PC-9 (cell line): Measurements from ENCODE around the gene IFNAR1. TPM values are rescaled to one million over a fixed set of nuclear protein-coding genes. Genes with fewer than 3 reads are reported as not detected.

Source experiments
- BruUV-seq: library from RNA; stranded (reverse); fragments of 400-500 nt; replicated peaks from 2 replicates; lab custom pipeline; 2021; lab: Mats Ljungman, UMichigan
- CTCF ChIA-PET: fragments of 300-600 bp; sonication (Branson Sonifier 250); formaldehyde crosslinking; loops from one replicate; lab custom pipeline; 2022; ENCODE audit warnings: antibody characterized with exemption; lab: Charles Lee
- POLR2A ChIA-PET: fragments of 300-600 bp; sonication (Branson Sonifier 250); formaldehyde crosslinking; loops from one replicate; lab custom pipeline; 2022; ENCODE audit warnings: antibody characterized with exemption; ENCODE audit not compliant: unreplicated experiment; lab: Charles Lee
- DNase-seq, 2 experiments: peaks; one replicate each; pipeline versions ENCODE4 v3.0.0 to v3.0.0-alpha.2; 2015 to 2022; ENCODE audit warnings: mixed read lengths in 1 of 2
- H2AFZ ChIP-seq: fragments of 200-600 bp; sonication (generic); 2 replicates; pipeline ENCODE4 v1.8.1; 2017; ENCODE audit warnings: antibody characterized with exemption
- H3F3A ChIP-seq: fragments of 200-600 bp; sonication (generic); 2 replicates; pipeline ENCODE4 v1.8.1; 2017; ENCODE audit warnings: antibody characterized with exemption, mild to moderate bottlenecking, low read depth; ENCODE audit not compliant: insufficient read depth
- H3K27ac ChIP-seq: fragments of 200-600 bp; sonication (generic); 2 replicates; pipeline ENCODE4 v1.6.1; 2016; ENCODE audit warnings: mixed run types
- H3K27me3 ChIP-seq: fragments of 200-600 bp; sonication (generic); 2 replicates; pipeline ENCODE4 v1.6.1; 2016; ENCODE audit warnings: low read depth, mixed run types; ENCODE audit not compliant: insufficient read depth
- H3K36me3 ChIP-seq: fragments of 200-600 bp; sonication (generic); 2 replicates; pipeline ENCODE4 v1.6.1; 2016; ENCODE audit warnings: low read depth, mixed run types
- H3K4me1 ChIP-seq: fragments of 200-600 bp; sonication (generic); replicated peaks from 2 replicates; pipeline ENCODE4 v1.6.1; 2016; ENCODE audit warnings: mixed run types; ENCODE audit not compliant: insufficient read depth
- H3K4me2 ChIP-seq: fragments of 200-600 bp; sonication (generic); 2 replicates; pipeline ENCODE4 v1.6.1; 2017; ENCODE audit warnings: mixed run types
- H3K4me3 ChIP-seq: fragments of 200-600 bp; sonication (generic); 2 replicates; pipeline ENCODE4 v1.6.1; 2016; ENCODE audit warnings: mixed run types
- H3K79me2 ChIP-seq: fragments of 200-600 bp; sonication (generic); 2 replicates; pipeline ENCODE4 v1.6.1; 2017; ENCODE audit warnings: low read depth, mixed run types
- H3K9me2 ChIP-seq: fragments of 200-600 bp; sonication (generic); 2 replicates; pipeline ENCODE4 v1.8.1; 2017; ENCODE audit warnings: mild to moderate bottlenecking; ENCODE audit not compliant: insufficient read depth
- H3K9me3 ChIP-seq: fragments of 200-600 bp; sonication (generic); 2 replicates; pipeline ENCODE4 v1.8.1; 2016; ENCODE audit warnings: low read depth; ENCODE audit not compliant: insufficient read depth
- H4K20me1 ChIP-seq: fragments of 200-600 bp; sonication (generic); 2 replicates; pipeline ENCODE4 v1.8.1; 2017; ENCODE audit not compliant: insufficient read depth
- CTCF ChIP-seq: fragments of 200-600 bp; sonication (generic); conservative IDR thresholded peaks from 2 replicates; pipeline ENCODE4 v1.6.1; 2017; ENCODE audit warnings: mixed run types, antibody characterized with exemption, mild to moderate bottlenecking, moderate library complexity
- EZH2 ChIP-seq: fragments of 200-600 bp; sonication (generic); IDR thresholded peaks from 2 replicates; pipeline ENCODE4 v1.8.0; 2017; ENCODE audit warnings: antibody characterized with exemption, low read depth
- intact Hi-C: fragments of 100-400 bp; cut with micrococcal nuclease; formaldehyde crosslinking; loops from one replicate; pipeline ENCODE4 v1.10.0; 2022; ENCODE audit not compliant: unreplicated experiment
- total RNA-seq: library from RNA; stranded (reverse); gene quantifications from 2 replicates; pipeline ENCODE4 v1.2.3, GENCODE V29; 2021

The IFNAR1 gene
- total RNA-seq, 1 experiment from 2014 or later = 25.5 TPM

GRCh38 chr21:33327326-33327725 is 2.6 kb downstream of the IFNAR1 start:
- BruUV-seq = no TSS peak
- H3K27ac ChIP-seq = no peak overlapping the region
- no peaks in the 10 kb centered on the region for H3F3A ChIP-seq
- DNase-seq = no peak
- no peaks in the 10 kb centered on the region for H4K20me1 ChIP-seq
- TF ChIP-seq CTCF (no peak), EZH2 (no peak)
- H3K27me3 ChIP-seq = no peaks in the 10 kb centered on the region
- H3K4me2 ChIP-seq = no peak overlapping the region
- CTCF ChIA-PET = no interaction called here
- H3K4me1 ChIP-seq = peaks cover 10% of the 10 kb centered on the region; the same call in 1 of the 2 replicates
- intact Hi-C loops = loop anchor here (5.0 kb wide), 1 partner anchor 60 kb away; the partner anchor contains the start of gene IL10RB
- H3K36me3 ChIP-seq = no peaks in the 10 kb centered on the region
- POLR2A ChIA-PET = interaction anchor here (0.6 kb wide), 1 partner anchor 754 kb away, joined by 4 read pairs; no protein-coding TSS in a partner anchor
- no peaks in the 10 kb centered on the region for H3K9me2 ChIP-seq
- H3K9me3 ChIP-seq = no peaks in the 10 kb centered on the region
- no peak overlapping the region for H2AFZ ChIP-seq
- H3K4me3 ChIP-seq = no peak overlapping the region
- peaks cover 44% of the 10 kb centered on the region for H3K79me2 ChIP-seq

- Histone ChIP-seq H3K4me2 (no peak overlapping the region), H4K20me1 (no peaks in the 10 kb centered on the region), H3K4me3 (no peak overlapping the region), H2AFZ (no peak overlapping the region), H3K9me3 (no peaks in the 10 kb centered on the region), H3K27ac (no peak overlapping the region), H3K79me2 (peaks cover 44% of the 10 kb centered on the region), H3K4me1 (peaks cover 10% of the 10 kb centered on the region; the same call in 1 of the 2 replicates), H3K9me2 (no peaks in the 10 kb centered on the region), H3F3A (no peaks in the 10 kb centered on the region), H3K27me3 (no peaks in the 10 kb centered on the region), H3K36me3 (no peaks in the 10 kb centered on the region)
- TF ChIP-seq EZH2 (no peak), CTCF (no peak)
- TSS peak; percentile 0 for BruUV-seq
- ChIA-PET POLR2A (interaction anchor here (0.6 kb wide), 1 partner anchor 755 kb away, joined by 4 read pairs; no protein-coding TSS in a partner anchor), CTCF (no interaction called here)
- intact Hi-C loops = loop anchor here (5.0 kb wide), 1 partner anchor 61 kb away; the partner anchor contains the start of gene IL10RB
- no peak for DNase-seq
These were observed 3.1 kb downstream of the IFNAR1 start for GRCh38 chr21:33327792-33328433.

GRCh38 chr21:33330726-33331125 is 6.0 kb downstream of the IFNAR1 start:
- Histone ChIP-seq H3K79me2 (peaks cover 37% of the 10 kb centered on the region), H3F3A (no peaks in the 10 kb centered on the region), H3K27ac (no peak overlapping the region), H3K9me3 (no peaks in the 10 kb centered on the region), H3K9me2 (no peaks in the 10 kb centered on the region), H3K4me2 (no peak overlapping the region), H3K36me3 (no peaks in the 10 kb centered on the region), H3K4me1 (peaks cover 5% of the 10 kb centered on the region; the same call in 1 of the 2 replicates), H3K4me3 (no peak overlapping the region), H2AFZ (no peak overlapping the region), H4K20me1 (no peaks in the 10 kb centered on the region), H3K27me3 (no peaks in the 10 kb centered on the region)
- DNase-seq = no peak
- intact Hi-C loops = no loop called here
- TF ChIP-seq EZH2 (no peak), CTCF (no peak)
- CTCF ChIA-PET = interaction anchor here (1.2 kb wide), 1 partner anchor 31 kb away, joined by 4 read pairs; no protein-coding TSS in a partner anchor
- POLR2A ChIA-PET = no interaction called here
- no TSS peak for BruUV-seq
